Head of caudate nucleus (tissue), 42 donors: Measurements from ENCODE around the gene SPRED3.
A peak's percentile ranks its signal among the peaks of the same experiment; 100 is the strongest.

Experiments used
- DNase-seq, 42 donors: peaks; one replicate each; pipeline versions ENCODE4 v3.0.0 to v3.0.0-alpha.2; 2020 to 2021; ENCODE audit warnings: mixed read lengths in 7 of 42
- intact Hi-C: fragments of 100-400 bp; cut with DNase I; formaldehyde crosslinking; loops from one replicate; pipeline ENCODE4 v1.15.0; 2022

Gene SPRED3

DNA sequence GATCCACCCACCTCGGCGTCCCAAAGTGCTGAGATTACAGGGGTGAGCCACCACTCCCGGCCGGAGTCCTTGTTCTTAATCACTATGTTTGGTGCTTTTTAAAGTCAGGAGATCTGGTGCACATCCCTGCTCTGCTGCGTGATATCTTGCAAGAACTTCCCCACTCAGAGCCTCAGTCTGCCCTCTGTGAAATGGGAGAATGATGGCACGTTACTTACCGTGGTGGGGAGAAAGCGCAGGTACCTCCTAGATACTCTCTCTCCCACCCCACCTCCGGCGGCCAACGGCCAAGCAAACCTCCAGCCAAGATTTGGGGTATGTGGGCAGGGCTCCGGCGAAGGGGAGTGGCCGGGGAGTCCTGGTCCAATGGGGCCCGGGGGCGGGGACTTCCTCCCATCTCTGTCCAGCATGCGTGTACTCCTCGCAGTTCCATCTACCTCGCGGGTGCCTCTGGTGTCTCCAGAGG, 44.8 kb downstream of the SPRED3 start, which contains the start of gene RYR1:
RYR1 (plus strand) TSS at position 424 of the 466 bp plus-strand sequence. CDS start 139 bp downstream, outside the sequence.
- peak; percentile 31 to 81 (median 65) for DNase-seq

DNA sequence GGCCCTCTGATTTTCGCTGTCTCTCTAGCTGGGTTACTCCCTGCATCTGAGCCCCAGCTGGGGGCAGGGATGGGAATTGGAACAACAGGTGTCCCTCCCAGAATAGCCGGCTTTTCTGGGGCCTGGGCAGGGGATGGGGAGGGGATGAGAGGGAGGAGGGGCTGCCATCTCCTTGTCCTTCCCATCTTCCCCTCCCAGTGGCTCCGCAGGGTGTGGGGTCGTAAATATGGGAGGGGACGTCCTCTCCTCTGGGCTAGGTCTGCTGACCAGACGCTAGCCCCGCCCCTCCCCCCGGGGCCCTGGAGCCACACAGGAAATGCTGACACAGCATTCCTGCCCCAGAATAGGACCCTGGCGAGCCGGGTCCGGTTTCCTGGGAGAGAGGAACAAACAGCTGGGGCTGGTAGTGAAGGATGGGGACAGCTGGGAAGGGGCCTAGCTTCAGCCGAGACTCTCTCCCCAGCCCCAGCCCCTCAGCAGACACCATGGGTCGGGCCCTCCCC, 46.1 kb downstream of the SPRED3 start:
- DNase-seq: peak in 35 of 42 donors; percentile 4 to 65 (median 37)
- intact Hi-C loops: no loop called here

More for the DNA sequence above, 44.8 kb downstream of the SPRED3 start, which contains the start of gene RYR1:
- intact Hi-C loops: no loop called here

DNA sequence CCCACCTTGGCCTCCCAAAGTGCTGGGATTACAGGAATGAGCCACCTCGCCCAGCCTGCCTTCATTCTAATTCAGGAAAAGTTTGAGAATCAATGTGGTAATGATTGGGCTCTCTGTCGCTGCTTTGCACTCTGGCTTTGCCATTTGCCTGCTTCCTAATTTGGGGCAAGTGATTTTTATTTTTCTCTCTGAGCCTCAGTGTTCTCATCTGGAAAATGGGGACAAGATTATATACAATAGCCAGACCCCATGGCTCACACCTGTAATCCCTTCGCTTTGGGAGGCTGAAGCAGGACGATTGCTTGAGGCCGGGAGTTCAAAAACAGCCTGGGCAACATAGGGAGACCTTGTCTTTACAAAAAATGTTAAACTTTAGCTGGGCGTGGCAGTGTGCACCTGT, 48.8 kb downstream of the SPRED3 start:
- no peak for DNase-seq
- intact Hi-C loops: no loop called here

DNA sequence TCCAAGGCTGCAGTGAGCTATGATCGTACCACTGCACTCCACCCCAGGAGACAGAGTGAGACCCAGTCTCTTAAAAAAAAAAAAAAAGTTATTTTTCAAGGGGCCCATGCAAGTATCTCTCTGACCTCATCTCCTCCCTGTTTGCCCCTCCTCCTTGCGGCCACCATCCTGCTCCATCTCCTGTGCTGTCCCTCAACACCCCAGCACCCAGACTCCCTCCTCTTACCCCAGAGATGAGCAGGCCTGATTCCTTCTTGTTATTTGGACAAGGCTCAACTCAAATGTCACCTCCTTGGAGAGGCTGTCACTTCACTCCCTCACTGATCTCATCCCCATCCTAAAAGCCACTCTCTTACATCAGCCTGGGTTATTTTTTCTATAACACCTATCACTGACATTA, 49.4 kb downstream of the SPRED3 start:
- no peak for DNase-seq

DNA sequence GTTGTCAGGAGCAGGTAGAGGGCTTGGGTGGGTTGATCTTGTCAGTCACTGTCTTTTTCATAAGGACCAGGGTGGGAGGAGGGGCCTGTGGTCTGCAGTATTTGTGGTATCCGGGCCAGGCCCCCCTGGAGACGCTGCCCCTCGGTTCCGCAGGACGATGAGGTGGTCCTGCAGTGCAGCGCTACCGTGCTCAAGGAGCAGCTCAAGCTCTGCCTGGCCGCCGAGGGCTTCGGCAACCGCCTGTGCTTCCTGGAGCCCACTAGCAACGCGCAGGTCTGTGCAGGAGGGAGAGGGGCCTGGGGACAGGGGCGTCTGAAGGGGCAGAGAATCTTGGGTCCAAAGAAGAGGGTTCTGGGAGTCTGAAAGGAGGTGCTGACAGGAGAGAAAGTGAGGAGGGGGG, 52.1 kb downstream of the SPRED3 start:
- intact Hi-C loops: no loop called here
- no peak for DNase-seq

More for the DNA sequence above, 49.4 kb downstream of the SPRED3 start:
- intact Hi-C loops: no loop called here

DNA sequence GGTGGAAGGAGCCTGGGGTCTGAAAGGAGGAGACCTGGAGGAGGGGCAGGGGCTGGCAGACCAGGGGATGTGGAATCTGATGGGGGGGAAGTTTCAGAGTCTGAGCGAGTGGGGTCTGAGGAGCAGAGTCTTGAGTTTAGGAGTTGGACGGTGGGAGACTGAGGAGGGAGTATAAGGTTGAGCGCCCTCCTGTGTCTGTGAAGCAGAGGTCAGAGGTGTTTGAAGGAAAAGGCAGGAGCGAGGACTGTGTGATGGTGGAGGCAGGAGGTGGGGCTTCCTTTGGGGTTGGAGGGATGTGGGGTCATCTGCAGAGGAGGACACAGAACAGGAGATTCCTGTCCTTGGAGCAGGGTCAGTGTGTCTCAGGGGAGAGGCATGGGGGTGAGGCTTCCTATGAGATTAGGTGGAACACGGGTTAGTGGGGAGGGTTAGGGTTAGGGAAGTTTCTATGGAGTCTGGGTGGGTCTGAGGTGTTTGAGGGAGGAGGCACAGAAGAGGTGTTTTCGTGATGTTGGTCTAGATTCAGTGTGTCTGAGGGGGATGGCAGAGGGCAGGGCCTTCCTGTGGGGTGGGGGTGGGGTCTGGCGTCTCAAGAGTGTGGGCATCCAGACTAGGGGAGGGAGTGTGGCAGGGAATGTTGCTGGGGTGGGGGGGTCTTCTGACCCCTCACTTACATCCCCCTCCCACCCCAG, 53.3 kb downstream of the SPRED3 start:
- DNase-seq: no peak
- intact Hi-C loops: no loop called here

DNA sequence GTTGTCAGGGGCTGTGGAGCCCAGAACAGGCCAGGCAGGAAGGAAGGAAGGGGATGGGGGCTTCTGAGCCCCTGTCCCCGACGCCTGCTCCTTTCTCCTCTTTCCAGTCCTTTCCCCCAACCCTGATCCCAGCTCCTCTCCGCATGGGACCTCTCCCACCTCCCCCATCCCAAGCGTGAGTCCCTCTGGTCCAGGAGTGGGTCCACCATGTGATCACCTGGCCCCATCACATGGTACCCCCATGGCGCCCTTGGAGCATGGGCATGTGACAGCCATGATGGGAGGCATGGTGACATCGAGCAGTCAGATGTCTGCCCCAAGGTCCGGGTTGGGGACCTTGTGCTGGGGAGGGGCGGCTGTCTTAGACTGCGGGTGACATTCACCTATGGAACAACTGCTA, 54.2 kb downstream of the SPRED3 start:
- no peak for DNase-seq
- intact Hi-C loops: no loop called here

DNA sequence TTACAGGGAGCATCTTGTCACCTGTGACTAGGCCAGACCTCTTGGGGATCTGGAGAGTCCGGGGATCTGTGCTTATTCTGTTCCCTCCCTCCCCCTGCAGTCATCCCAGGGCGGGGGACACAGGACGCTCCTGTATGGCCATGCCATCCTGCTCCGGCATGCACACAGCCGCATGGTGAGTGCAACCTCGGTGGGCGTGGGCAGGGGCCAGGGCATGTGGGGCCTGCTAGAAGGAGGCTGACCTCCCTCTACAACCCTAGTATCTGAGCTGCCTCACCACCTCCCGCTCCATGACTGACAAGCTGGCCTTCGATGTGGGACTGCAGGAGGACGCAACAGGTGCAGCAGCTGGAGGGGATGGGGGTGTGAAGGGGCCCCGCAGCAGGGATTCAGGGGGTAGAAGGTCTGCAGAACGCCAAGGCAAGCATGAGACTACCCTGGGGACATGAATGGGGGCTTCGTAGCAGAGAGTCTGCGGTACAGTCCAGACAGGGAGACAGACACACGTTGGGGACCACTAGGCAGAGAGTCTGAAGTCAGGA, 55.0 kb downstream of the SPRED3 start:
- DNase-seq: no peak
- intact Hi-C loops: no loop called here

DNA sequence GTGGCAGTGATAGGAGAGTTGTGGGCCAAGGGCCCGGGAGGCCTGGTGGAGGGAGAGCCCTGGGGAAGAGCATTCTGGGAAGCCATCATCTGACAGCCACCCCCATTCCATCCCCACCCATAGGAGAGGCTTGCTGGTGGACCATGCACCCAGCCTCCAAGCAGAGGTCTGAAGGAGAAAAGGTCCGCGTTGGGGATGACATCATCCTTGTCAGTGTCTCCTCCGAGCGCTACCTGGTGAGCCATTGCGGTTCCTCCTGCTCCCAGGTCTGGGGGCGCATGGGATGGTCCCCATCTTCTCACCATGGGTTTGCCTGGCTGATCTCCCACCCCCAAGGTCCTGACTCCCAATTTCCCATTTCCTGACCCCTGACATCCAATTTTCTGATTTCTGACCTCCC, 55.5 kb downstream of the SPRED3 start:
- intact Hi-C loops: no loop called here
- DNase-seq: no peak

DNA sequence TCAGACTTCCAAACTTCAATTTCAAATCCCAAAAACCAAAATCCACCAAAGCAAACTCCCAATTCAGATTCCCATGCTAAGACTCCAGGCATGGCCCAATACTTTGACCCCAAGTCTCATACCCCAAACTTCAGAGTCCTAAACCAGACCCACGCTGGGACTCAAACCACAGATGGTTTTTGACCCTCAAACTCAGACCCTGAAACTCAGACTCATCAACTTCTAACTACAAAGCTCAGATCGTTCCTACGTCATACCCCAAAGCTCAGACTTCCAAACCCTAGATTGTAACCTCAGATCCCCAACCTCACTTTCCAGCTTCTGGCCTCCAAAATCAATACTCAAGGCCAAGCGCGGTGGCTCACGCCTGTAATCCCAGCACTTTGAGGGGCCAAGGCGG, 56.9 kb downstream of the SPRED3 start:
- intact Hi-C loops: no loop called here
- no peak for DNase-seq

DNA sequence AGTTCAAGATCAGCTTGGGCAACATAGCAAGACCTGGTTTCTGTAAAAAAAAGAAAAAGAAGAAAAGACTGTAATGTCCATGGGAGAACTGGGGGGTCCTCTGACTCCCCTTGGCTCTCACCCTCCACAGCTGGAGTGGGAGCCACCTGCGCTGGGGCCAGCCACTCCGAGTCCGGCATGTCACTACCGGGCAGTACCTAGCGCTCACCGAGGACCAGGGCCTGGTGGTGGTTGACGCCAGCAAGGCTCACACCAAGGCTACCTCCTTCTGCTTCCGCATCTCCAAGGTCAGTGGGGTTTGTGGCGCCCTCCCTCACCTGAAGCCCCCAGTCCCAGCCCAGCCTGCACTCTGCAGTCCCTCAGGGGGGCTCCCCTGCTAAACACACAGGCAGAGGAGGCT, 59.7 kb downstream of the SPRED3 start:
- intact Hi-C loops: no loop called here
- no peak for DNase-seq
